Measurements from ENCODE around the gene GTSE1. TPM values are rescaled to one million over a fixed set of nuclear protein-coding genes. Genes with fewer than 3 reads are reported as not detected.

Gene GTSE1
- total RNA-seq, 1 experiment from 2014 or later, result 88.1 TPM

DNA sequence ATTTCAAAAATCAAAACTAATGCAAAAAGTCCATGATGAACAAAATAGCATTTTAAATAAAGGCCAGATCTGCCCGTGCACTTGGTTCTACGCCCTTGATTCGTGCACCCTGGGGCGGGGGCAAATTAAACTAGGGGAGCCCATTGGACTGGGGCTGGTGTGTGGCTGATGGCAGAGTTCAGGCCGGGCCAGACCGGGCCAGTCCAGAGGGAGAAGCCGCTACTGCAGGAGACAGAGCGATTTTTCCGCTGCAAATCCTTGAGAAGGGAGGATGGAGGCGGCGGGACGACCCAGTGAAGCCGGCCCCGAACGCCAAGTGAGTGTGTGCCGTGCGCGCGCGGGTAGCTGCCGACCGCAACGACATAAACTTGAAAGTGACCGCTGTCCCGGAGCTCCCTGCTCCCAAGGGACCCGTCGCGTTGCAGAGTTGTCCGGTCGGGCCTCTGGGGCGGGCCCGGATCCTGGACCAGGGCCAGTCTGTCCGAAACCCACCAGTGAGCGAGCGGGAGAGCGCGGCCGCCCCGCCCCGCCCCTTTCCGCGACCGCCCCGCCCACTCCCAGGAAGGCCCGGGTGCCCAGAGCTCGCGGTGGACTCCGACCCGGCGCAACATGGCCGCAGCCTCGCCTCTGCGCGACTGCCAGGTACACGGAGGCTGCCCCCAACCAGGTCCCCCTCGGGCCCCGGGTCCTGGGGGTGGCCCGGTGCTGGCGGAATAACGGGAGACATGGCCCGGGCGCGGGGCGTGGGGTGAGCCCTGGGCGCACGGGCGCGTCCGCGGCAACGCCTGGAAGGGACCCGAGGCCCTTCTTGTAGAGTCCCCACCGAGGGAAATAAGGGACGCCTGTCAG lies 29.0 kb upstream of the GTSE1 start, which contains the start of gene TTC38:
TSS of gene TTC38 (plus strand) at position 578 of the 849 bp plus-strand sequence. CDS start at position 610, 32 bp downstream.
- no peaks in the 10 kb centered on the region for H3K27me3 ChIP-seq (replicated peaks; ENCODE audit: insufficient read depth, low read depth, low read length, poor library complexity)
- CTCF ChIA-PET, result no interaction called here
- POLR2A ChIA-PET (ENCODE audit: low non-redundant PET), result no interaction called here
- peaks cover 5% of the 10 kb centered on the region for H3K4me1 ChIP-seq (ENCODE audit: insufficient read depth, low read length, poor library complexity, severe bottlenecking)
- H3K9me3 ChIP-seq (ENCODE audit: low read depth, low read length, poor library complexity, severe bottlenecking), result no peaks in the 10 kb centered on the region
- no peak for TF ChIP-seq EZH2 (IDR thresholded peaks at IDR 0.05; ENCODE audit: borderline replicate concordance, low read depth, low read length, poor library complexity, severe bottlenecking)
- TF ChIP-seq, protein P1, sequence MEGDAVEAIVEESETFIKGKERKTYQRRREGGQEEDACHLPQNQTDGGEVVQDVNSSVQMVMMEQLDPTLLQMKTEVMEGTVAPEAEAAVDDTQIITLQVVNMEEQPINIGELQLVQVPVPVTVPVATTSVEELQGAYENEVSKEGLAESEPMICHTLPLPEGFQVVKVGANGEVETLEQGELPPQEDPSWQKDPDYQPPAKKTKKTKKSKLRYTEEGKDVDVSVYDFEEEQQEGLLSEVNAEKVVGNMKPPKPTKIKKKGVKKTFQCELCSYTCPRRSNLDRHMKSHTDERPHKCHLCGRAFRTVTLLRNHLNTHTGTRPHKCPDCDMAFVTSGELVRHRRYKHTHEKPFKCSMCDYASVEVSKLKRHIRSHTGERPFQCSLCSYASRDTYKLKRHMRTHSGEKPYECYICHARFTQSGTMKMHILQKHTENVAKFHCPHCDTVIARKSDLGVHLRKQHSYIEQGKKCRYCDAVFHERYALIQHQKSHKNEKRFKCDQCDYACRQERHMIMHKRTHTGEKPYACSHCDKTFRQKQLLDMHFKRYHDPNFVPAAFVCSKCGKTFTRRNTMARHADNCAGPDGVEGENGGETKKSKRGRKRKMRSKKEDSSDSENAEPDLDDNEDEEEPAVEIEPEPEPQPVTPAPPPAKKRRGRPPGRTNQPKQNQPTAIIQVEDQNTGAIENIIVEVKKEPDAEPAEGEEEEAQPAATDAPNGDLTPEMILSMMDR (conservative IDR thresholded peaks at IDR 0.05; ENCODE audit: low read depth, low read length), result no peak
- peak within 1 kb of the TSS; percentile 45 for H3K27ac ChIP-seq (ENCODE audit: low read depth, low read length, poor library complexity, severe bottlenecking)
- no TSS peak for BruUV-seq (replicated peaks)
- no peaks in the 10 kb centered on the region for H3K36me3 ChIP-seq (ENCODE audit: insufficient read depth, low read length, poor library complexity, severe bottlenecking)
- peak within 1 kb of the TSS; percentile 62 for H3K4me3 ChIP-seq (ENCODE audit: low read depth, low read length, poor library complexity, severe bottlenecking)
- peak; percentile 61 for DNase-seq (ENCODE audit: low spot score)
- intact Hi-C loops (cut with micrococcal nuclease; ENCODE audit: unreplicated experiment), result no loop called here

DNA sequence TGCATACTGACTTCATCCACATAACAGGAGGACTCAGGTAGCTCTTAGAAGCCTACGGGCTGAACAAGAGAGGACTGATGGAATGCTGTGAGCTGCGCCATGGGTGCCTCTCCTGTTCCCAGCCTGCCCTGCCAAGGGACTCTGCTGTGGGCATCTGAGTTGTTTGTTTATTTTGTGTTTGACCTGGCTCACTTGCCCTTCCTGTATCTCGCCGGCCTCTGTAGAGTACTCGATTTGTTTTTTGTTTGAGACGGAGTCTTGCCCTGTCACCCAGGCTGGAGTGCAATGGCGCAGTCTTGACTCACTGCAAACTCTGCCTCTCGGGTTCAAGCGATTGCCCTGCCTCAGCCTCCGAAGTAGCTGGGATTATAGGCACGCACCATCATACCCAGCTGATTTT lies 27.1 kb upstream of the GTSE1 start:
- ChIA-PET POLR2A (ENCODE audit: low non-redundant PET) (no interaction called here), CTCF (no interaction called here)
- no peaks in the 10 kb centered on the region for H3K27me3 ChIP-seq (replicated peaks; ENCODE audit: insufficient read depth, low read depth, low read length, poor library complexity)
- BruUV-seq (replicated peaks), result no TSS peak
- H3K27ac ChIP-seq (ENCODE audit: low read depth, low read length, poor library complexity, severe bottlenecking), result no peak overlapping the region
- no peaks in the 10 kb centered on the region for H3K36me3 ChIP-seq (ENCODE audit: insufficient read depth, low read length, poor library complexity, severe bottlenecking)
- no peak for TF ChIP-seq EZH2 (IDR thresholded peaks at IDR 0.05; ENCODE audit: borderline replicate concordance, low read depth, low read length, poor library complexity, severe bottlenecking)
- TF ChIP-seq, protein P1 (conservative IDR thresholded peaks at IDR 0.05; ENCODE audit: low read depth, low read length), result no peak
- intact Hi-C loops (cut with micrococcal nuclease; ENCODE audit: unreplicated experiment), result no loop called here
- no peak for DNase-seq (ENCODE audit: low spot score)
- no peak overlapping the region for H3K4me3 ChIP-seq (ENCODE audit: low read depth, low read length, poor library complexity, severe bottlenecking)
- H3K9me3 ChIP-seq (ENCODE audit: low read depth, low read length, poor library complexity, severe bottlenecking), result no peaks in the 10 kb centered on the region
- H3K4me1 ChIP-seq (ENCODE audit: insufficient read depth, low read length, poor library complexity, severe bottlenecking), result peaks cover 5% of the 10 kb centered on the region

DNA sequence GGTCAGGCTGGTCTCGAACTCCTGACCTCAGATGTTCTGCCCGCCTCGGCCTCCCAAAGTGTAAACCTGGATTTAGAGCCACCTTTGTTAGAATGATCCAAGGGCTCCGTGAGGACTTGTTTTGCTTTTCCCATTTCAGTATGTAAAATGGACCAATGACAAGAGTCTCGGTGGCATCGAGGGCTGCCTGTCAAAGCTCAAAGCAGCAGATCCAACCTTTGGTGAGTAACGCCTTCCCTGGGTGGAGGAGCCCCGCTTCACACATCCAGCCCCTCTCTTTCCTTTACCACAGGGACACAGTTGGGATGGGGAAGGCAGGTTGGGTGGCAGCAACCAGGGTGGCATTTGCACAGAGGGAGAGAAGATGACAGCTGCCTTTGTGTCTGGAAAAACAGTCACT lies 24.5 kb upstream of the GTSE1 start:
- no peak for TF ChIP-seq EZH2 (IDR thresholded peaks at IDR 0.05; ENCODE audit: borderline replicate concordance, low read depth, low read length, poor library complexity, severe bottlenecking)
- TF ChIP-seq, protein P1 (conservative IDR thresholded peaks at IDR 0.05; ENCODE audit: low read depth, low read length), result no peak
- intact Hi-C loops (cut with micrococcal nuclease; ENCODE audit: unreplicated experiment), result no loop called here
- ChIA-PET POLR2A (ENCODE audit: low non-redundant PET) (no interaction called here), CTCF (no interaction called here)
- Histone ChIP-seq H3K4me1 (ENCODE audit: insufficient read depth, low read length, poor library complexity, severe bottlenecking) (peaks cover 5% of the 10 kb centered on the region), H3K4me3 (ENCODE audit: low read depth, low read length, poor library complexity, severe bottlenecking) (no peak overlapping the region), H3K27me3 (replicated peaks; ENCODE audit: insufficient read depth, low read depth, low read length, poor library complexity) (no peaks in the 10 kb centered on the region), H3K36me3 (ENCODE audit: insufficient read depth, low read length, poor library complexity, severe bottlenecking) (peaks cover 9% of the 10 kb centered on the region), H3K9me3 (ENCODE audit: low read depth, low read length, poor library complexity, severe bottlenecking) (no peaks in the 10 kb centered on the region), H3K27ac (ENCODE audit: low read depth, low read length, poor library complexity, severe bottlenecking) (no peak overlapping the region)
- no peak for DNase-seq (ENCODE audit: low spot score)
- BruUV-seq (replicated peaks), result no TSS peak

Measured in A673 (cell line).